GM23338 (cell line): ENCODE data around the gene PRTN3. TPM values are rescaled to one million over a fixed set of nuclear protein-coding genes. Genes with fewer than 3 reads are reported as not detected.

Experiments used
- ATAC-seq: fragments of 200-7000 bp; cut with Tn5 transposase; 3 replicates; pipeline ENCODE4 v1.9.1; 2020
- DNase-seq: peaks from one replicate; pipeline ENCODE4 v3.0.0-alpha.2; 2015; ENCODE audit warnings: low spot score
- H2AFZ ChIP-seq: fragments of 200-600 bp; sonication (generic); 2 replicates; pipeline ENCODE4 v1.8.0; 2016; ENCODE audit warnings: antibody characterized with exemption, mild to moderate bottlenecking, moderate library complexity
- H3F3A ChIP-seq: fragments of 200-600 bp; sonication (generic); replicated peaks from 2 replicates; pipeline ENCODE4 v1.8.0; 2017; ENCODE audit warnings: antibody characterized with exemption, mixed run types, low read depth
- H3K27ac ChIP-seq: fragments of 200-600 bp; sonication (generic); 2 replicates; pipeline ENCODE4 v1.6.1; 2016; ENCODE audit warnings: low read depth
- H3K27me3 ChIP-seq: fragments of 200-600 bp; sonication (generic); 2 replicates; pipeline ENCODE4 v1.8.0; 2016; ENCODE audit warnings: mild to moderate bottlenecking, mixed run types, moderate library complexity; ENCODE audit not compliant: insufficient read depth
- H3K36me3 ChIP-seq: fragments of 200-600 bp; sonication (generic); 2 replicates; pipeline ENCODE4 v1.8.0; 2016; ENCODE audit warnings: mild to moderate bottlenecking; ENCODE audit not compliant: insufficient read depth
- H3K4me1 ChIP-seq: fragments of 200-600 bp; sonication (generic); 2 replicates; pipeline ENCODE4 v1.8.0; 2016; ENCODE audit warnings: mild to moderate bottlenecking, moderate library complexity; ENCODE audit not compliant: insufficient read depth
- H3K4me2 ChIP-seq: fragments of 200-600 bp; sonication (generic); 2 replicates; pipeline ENCODE4 v1.7.1; 2017; ENCODE audit warnings: mixed run types
- H3K4me3 ChIP-seq: fragments of 200-600 bp; sonication (generic); 2 replicates; pipeline ENCODE4 v1.6.1; 2016; ENCODE audit warnings: mixed run types
- H3K79me2 ChIP-seq: fragments of 200-600 bp; sonication (generic); replicated peaks from 2 replicates; pipeline ENCODE4 v1.8.0; 2017; ENCODE audit warnings: mild to moderate bottlenecking; ENCODE audit not compliant: insufficient read depth
- H3K9me2 ChIP-seq: fragments of 200-600 bp; sonication (generic); 2 replicates; pipeline ENCODE4 v1.8.0; 2017; ENCODE audit not compliant: insufficient read depth
- H4K20me1 ChIP-seq: fragments of 200-600 bp; sonication (generic); replicated peaks from 2 replicates; pipeline ENCODE4 v1.8.0; 2017; ENCODE audit warnings: mild to moderate bottlenecking; ENCODE audit not compliant: insufficient read depth
- H3K27ac Mint-ChIP-seq: 2 replicates; pipeline ENCODE4 v1.8.0; 2020; ENCODE audit warnings: inconsistent platforms, mild to moderate bottlenecking, moderate library complexity, mixed read lengths
- H3K27me3 Mint-ChIP-seq: 3 replicates; pipeline ENCODE4 v1.8.0; 2022; ENCODE audit warnings: low read depth, mild to moderate bottlenecking, moderate library complexity, mixed read lengths, inconsistent platforms; ENCODE audit not compliant: insufficient read depth, poor library complexity
- H3K36me3 Mint-ChIP-seq: 3 replicates; pipeline ENCODE4 v1.8.0; 2021; ENCODE audit warnings: low read depth, mild to moderate bottlenecking, inconsistent platforms, moderate library complexity, mixed read lengths
- H3K4me1 Mint-ChIP-seq: 3 replicates; pipeline ENCODE4 v1.8.0; 2020; ENCODE audit warnings: mild to moderate bottlenecking, inconsistent platforms, mixed read lengths
- H3K4me3 Mint-ChIP-seq: 3 replicates; pipeline ENCODE4 v1.8.0; 2021; ENCODE audit warnings: moderate library complexity, mild to moderate bottlenecking, inconsistent platforms, mixed read lengths
- H3K9me3 Mint-ChIP-seq: 3 replicates; pipeline ENCODE4 v1.8.0; 2020; ENCODE audit warnings: moderate library complexity, mild to moderate bottlenecking, inconsistent platforms, mixed read lengths
- EZH2phosphoT487 ChIP-seq: fragments of 200-600 bp; sonication (generic); IDR thresholded peaks from one replicate; pipeline ENCODE4 v1.8.1; 2018; ENCODE audit warnings: antibody characterized with exemption; ENCODE audit not compliant: unreplicated experiment
- STAT1 ChIP-seq: IDR thresholded peaks from one replicate; pipeline ENCODE4 v1.6.1; 2016; ENCODE audit warnings: antibody characterized with exemption; ENCODE audit not compliant: unreplicated experiment
- ZNF114 ChIP-seq: fragments of 250-450 bp; sonication (Bioruptor Pico); IDR thresholded peaks from 2 replicates; pipeline ENCODE4 v1.5.0; 2020; ENCODE audit warnings: mild to moderate bottlenecking, moderate library complexity
- ZNF331 ChIP-seq: fragments of 250-450 bp; sonication (Bioruptor Pico); IDR thresholded peaks from 2 replicates; pipeline ENCODE4 v1.5.0; 2020; ENCODE audit warnings: low read depth, mild to moderate bottlenecking, moderate library complexity
- polyA plus RNA-seq: library from polyadenylated mRNA; unstranded; fragments of >200 nt; fragmentation: Nextera tagmentation; extraction: Ambion mirVana; gene quantifications from 2 replicates; pipeline ENCODE4 v1.2.1, GENCODE V29; 2016
- total RNA-seq: library from RNA; depleted of rRNA; stranded (reverse); fragments of >200 nt; shearing (Covaris generic); gene quantifications from 2 replicates; pipeline ENCODE4 v1.2.3, GENCODE V29; 2014
- TF ChIP-seq, protein P1 (sequence below), 2 experiments: fragments of 200-600 bp in 1 of 2; sonication (generic) in 1 of 2; conservative IDR thresholded peaks; 2 replicates each; pipeline versions ENCODE4 v1.5.1 to v1.6.1; 2016 to 2017; ENCODE audit warnings: antibody characterized with exemption in 2 of 2, low read depth in 2 of 2, mild to moderate bottlenecking in 2 of 2, moderate library complexity in 1 of 2
- TF ChIP-seq, protein P2 (sequence below): IDR thresholded peaks from 2 replicates; pipeline ENCODE4 v1.6.1; 2016; ENCODE audit warnings: antibody characterized with exemption
- TF ChIP-seq, protein P3 (sequence below): IDR thresholded peaks from one replicate; pipeline ENCODE4 v1.6.1; 2018; ENCODE audit warnings: antibody characterized with exemption; ENCODE audit not compliant: unreplicated experiment

The PRTN3 gene
- total and polyA plus RNA-seq, 2 experiments from 2014 or later = 0.21 to 0.68 TPM

DNA sequence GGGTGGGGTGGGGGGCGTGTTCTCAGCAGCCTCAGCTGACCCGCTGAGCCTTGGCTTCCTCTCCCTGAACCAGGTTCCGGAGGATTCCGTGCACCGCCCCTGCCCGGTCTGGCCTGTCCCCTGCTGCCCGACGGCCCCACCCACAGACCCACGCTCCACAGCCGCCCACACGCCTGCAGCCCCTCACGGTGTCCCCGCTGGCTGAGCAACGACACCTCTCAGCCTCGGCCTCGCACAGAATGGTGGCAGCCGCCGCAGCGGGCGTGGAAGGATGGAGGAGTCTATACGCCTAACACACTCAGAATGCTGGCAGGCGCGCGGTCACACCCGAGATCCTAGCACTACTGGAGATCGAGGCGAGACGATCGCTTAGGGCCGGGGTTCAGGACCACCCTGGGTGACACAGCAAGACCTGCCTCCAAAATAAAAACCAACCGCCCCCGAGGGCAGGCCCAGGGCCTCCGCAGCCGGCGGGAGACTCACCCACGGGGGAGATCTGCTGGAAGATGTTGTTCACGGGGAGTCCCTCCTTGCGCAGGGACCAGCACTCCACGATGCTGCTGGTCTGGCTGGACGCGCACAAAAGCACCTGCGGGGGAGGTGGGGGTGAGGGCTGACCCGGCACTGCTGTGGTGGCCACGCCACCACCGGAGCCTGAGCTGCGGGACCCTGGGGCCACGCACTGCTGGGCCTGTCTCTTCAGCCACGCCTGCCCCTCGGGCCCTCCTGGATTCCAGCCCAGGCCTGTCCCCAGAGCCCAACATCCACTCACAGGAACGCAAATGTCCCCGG, 43.8 kb downstream of the PRTN3 start:
- ATAC-seq (no peak), DNase-seq (no peak)
- H3K9me3 Mint-ChIP-seq = no peaks in the 10 kb centered on the region; the same call in 2 of the 3 replicates
- H3K27ac Mint-ChIP-seq = no peak overlapping the region
- no peak overlapping the region for H2AFZ ChIP-seq
- H3K4me1 Mint-ChIP-seq = no peaks in the 10 kb centered on the region
- H3K9me2 ChIP-seq = no peaks in the 10 kb centered on the region
- H3K4me1 ChIP-seq = no peaks in the 10 kb centered on the region
- H3K4me2 ChIP-seq = no peak overlapping the region
- H3K79me2 ChIP-seq = no peaks in the 10 kb centered on the region
- no peak overlapping the region for H3K4me3 ChIP-seq
- no peaks in the 10 kb centered on the region; the same call in 1 of the 2 replicates for H3F3A ChIP-seq
- H3K36me3 ChIP-seq = no peaks in the 10 kb centered on the region
- TF ChIP-seq, protein P1, sequence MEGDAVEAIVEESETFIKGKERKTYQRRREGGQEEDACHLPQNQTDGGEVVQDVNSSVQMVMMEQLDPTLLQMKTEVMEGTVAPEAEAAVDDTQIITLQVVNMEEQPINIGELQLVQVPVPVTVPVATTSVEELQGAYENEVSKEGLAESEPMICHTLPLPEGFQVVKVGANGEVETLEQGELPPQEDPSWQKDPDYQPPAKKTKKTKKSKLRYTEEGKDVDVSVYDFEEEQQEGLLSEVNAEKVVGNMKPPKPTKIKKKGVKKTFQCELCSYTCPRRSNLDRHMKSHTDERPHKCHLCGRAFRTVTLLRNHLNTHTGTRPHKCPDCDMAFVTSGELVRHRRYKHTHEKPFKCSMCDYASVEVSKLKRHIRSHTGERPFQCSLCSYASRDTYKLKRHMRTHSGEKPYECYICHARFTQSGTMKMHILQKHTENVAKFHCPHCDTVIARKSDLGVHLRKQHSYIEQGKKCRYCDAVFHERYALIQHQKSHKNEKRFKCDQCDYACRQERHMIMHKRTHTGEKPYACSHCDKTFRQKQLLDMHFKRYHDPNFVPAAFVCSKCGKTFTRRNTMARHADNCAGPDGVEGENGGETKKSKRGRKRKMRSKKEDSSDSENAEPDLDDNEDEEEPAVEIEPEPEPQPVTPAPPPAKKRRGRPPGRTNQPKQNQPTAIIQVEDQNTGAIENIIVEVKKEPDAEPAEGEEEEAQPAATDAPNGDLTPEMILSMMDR (conservative IDR thresholded peaks at IDR 0.05; ENCODE audit: low read depth in 2 of 2) = no peak
- peaks cover 32% of the 10 kb centered on the region; the same call in 2 of the 3 replicates for H3K36me3 Mint-ChIP-seq
- H3K27ac ChIP-seq = no peak overlapping the region
- H3K27me3 ChIP-seq = no peaks in the 10 kb centered on the region
- peaks cover 4% of the 10 kb centered on the region; the same call in 1 of the 2 replicates for H4K20me1 ChIP-seq
- no peak overlapping the region for H3K4me3 Mint-ChIP-seq
- H3K27me3 Mint-ChIP-seq = peaks cover 6% of the 10 kb centered on the region

DNA sequence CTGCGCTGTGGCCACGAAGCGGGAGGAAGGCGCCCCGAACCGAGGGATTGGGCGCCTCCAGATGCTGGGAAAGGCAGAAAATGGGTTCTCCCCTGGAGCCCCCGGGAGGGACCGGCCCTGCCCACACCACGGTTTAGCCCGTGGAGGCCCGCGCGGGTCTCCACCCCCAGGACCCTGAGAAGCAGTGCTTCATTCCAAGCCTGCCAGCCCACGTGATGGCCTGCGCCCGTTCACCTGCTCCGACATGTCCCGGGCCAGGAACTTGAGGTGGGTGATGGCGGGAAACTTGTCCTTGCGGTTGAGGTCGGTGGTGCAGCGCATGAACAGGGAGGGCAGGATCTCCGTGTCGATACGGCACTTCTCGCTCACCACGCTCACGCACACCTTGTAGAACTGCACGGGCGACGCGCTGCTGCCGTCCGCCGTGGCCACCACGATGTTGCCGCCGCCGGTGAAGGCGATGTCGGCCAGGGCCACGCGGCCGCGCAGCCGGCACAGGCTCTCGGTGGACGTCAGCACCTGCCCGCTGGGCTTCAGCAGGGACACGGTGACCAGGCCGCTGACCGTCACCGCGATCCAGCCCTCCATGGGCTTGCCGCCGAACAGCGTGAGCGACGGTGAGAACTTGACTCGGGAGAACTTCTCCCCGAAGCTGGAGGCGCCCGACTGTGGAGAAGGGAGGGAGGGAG, 44.9 kb downstream of the PRTN3 start:
- Histone ChIP-seq H3K4me1 (no peaks in the 10 kb centered on the region), H3K4me3 (no peak overlapping the region), H4K20me1 (peaks cover 4% of the 10 kb centered on the region; the same call in 1 of the 2 replicates), H3K27me3 (no peaks in the 10 kb centered on the region), H3K9me2 (no peaks in the 10 kb centered on the region), H3F3A (no peaks in the 10 kb centered on the region; the same call in 1 of the 2 replicates), H3K36me3 (no peaks in the 10 kb centered on the region), H2AFZ (no peak overlapping the region), H3K27ac (no peak overlapping the region), H3K79me2 (no peaks in the 10 kb centered on the region), H3K4me2 (no peak overlapping the region)
- Mint-ChIP-seq H3K36me3 (peaks cover 32% of the 10 kb centered on the region; the same call in 2 of the 3 replicates), H3K9me3 (no peaks in the 10 kb centered on the region; the same call in 2 of the 3 replicates), H3K4me3 (no peak overlapping the region), H3K4me1 (no peaks in the 10 kb centered on the region), H3K27me3 (peaks cover 6% of the 10 kb centered on the region), H3K27ac (no peak overlapping the region)
- DNase-seq (no peak), ATAC-seq (no peak)
- TF ChIP-seq, protein P2, sequence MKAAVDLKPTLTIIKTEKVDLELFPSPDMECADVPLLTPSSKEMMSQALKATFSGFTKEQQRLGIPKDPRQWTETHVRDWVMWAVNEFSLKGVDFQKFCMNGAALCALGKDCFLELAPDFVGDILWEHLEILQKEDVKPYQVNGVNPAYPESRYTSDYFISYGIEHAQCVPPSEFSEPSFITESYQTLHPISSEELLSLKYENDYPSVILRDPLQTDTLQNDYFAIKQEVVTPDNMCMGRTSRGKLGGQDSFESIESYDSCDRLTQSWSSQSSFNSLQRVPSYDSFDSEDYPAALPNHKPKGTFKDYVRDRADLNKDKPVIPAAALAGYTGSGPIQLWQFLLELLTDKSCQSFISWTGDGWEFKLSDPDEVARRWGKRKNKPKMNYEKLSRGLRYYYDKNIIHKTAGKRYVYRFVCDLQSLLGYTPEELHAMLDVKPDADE = no peak
- TF ChIP-seq ZNF114 (no peak), EZH2phosphoT487 (no peak), ZNF331 (CRISPR knock-in tag) (no peak), STAT1 (no peak)
- TF ChIP-seq, protein P3, sequence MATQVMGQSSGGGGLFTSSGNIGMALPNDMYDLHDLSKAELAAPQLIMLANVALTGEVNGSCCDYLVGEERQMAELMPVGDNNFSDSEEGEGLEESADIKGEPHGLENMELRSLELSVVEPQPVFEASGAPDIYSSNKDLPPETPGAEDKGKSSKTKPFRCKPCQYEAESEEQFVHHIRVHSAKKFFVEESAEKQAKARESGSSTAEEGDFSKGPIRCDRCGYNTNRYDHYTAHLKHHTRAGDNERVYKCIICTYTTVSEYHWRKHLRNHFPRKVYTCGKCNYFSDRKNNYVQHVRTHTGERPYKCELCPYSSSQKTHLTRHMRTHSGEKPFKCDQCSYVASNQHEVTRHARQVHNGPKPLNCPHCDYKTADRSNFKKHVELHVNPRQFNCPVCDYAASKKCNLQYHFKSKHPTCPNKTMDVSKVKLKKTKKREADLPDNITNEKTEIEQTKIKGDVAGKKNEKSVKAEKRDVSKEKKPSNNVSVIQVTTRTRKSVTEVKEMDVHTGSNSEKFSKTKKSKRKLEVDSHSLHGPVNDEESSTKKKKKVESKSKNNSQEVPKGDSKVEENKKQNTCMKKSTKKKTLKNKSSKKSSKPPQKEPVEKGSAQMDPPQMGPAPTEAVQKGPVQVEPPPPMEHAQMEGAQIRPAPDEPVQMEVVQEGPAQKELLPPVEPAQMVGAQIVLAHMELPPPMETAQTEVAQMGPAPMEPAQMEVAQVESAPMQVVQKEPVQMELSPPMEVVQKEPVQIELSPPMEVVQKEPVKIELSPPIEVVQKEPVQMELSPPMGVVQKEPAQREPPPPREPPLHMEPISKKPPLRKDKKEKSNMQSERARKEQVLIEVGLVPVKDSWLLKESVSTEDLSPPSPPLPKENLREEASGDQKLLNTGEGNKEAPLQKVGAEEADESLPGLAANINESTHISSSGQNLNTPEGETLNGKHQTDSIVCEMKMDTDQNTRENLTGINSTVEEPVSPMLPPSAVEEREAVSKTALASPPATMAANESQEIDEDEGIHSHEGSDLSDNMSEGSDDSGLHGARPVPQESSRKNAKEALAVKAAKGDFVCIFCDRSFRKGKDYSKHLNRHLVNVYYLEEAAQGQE = no peak
- TF ChIP-seq, protein P1 (conservative IDR thresholded peaks at IDR 0.05; ENCODE audit: low read depth in 2 of 2) = no peak
